Measurements from ENCODE around the gene MTHFSD. TPM values are rescaled to one million over a fixed set of nuclear protein-coding genes. Genes with fewer than 3 reads are reported as not detected.

The MTHFSD gene
- polyA plus RNA-seq, 1 donor (not counting 4 experiments of a cell fraction or from before 2014, with no cell fraction given): 14.7 TPM

- no peak for TF ChIP-seq CTCF (optimal IDR thresholded peaks at IDR 0.05 in 1 of 3, IDR thresholded peaks at IDR 0.05 in 1 of 3, conservative IDR thresholded peaks at IDR 0.05 in 1 of 3; ENCODE audit: extremely low read depth in 1 of 3, insufficient read depth in 2 of 3, low read length in 3 of 3)
- no peak for TF ChIP-seq EZH2 (IDR thresholded peaks at IDR 0.05; ENCODE audit: low read length)
- H2AFZ ChIP-seq (ENCODE audit: control insufficient read depth, low read length): no peak overlapping the region
- no peak overlapping the region for H3K4me2 ChIP-seq (ENCODE audit: control insufficient read depth, extremely low read depth, insufficient read depth, low read depth, low read length)
- H3K79me2 ChIP-seq (ENCODE audit: control insufficient read depth, insufficient read depth, low read length): no peaks in the 10 kb centered on the region
- no peak overlapping the region for H3K9ac ChIP-seq (ENCODE audit: control insufficient read depth, extremely low read depth, insufficient read depth, low read length)
- H3K4me3 ChIP-seq (ENCODE audit: control insufficient read depth in 2 of 3, extremely low read depth in 1 of 3, insufficient read depth in 2 of 3, low read depth in 1 of 3, low read length in 3 of 3): no peak overlapping the region
- H4K20me1 ChIP-seq (ENCODE audit: control insufficient read depth, extremely low read depth, insufficient read depth, low read length): no peaks in the 10 kb centered on the region
- dilution Hi-C loops (cut with MboI; ENCODE audit: extremely low pct_ligation_motif_present, low sequenced_read_pairs): loop anchor here (25.0 kb wide), 1 partner anchor 690 kb away; no protein-coding TSS in a partner anchor
- no peaks in the 10 kb centered on the region for H3K9me3 ChIP-seq (ENCODE audit: control insufficient read depth, low read depth, low read length)
- H3K9me1 ChIP-seq (ENCODE audit: control insufficient read depth, extremely low read depth, insufficient read depth, low read length): no peaks in the 10 kb centered on the region
- no peaks in the 10 kb centered on the region for H3K36me3 ChIP-seq (ENCODE audit: control insufficient read depth in 2 of 2, extremely low read depth in 1 of 2, insufficient read depth in 2 of 2, low read length in 2 of 2)
- H3K4me1 ChIP-seq (ENCODE audit: control insufficient read depth, extremely low read depth, insufficient read depth, low read length): peaks cover 12% of the 10 kb centered on the region
- no peak for DNase-seq (ENCODE audit: low read depth, low spot score)
- no peak for FAIRE-seq
- H3K27ac ChIP-seq (ENCODE audit: control insufficient read depth, insufficient read depth, low read length): no peak overlapping the region
- peaks cover 63% of the 10 kb centered on the region for H3K27me3 ChIP-seq (ENCODE audit: control insufficient read depth, extremely low read depth, insufficient read depth, low read length)
These were observed 17.0 kb upstream of the MTHFSD start for GRCh38 chr16:86572041-86572521.

GRCh38 chr16:86571530-86571915 lies 16.5 kb upstream of the MTHFSD start:
- H3K79me2 ChIP-seq (ENCODE audit: control insufficient read depth, insufficient read depth, low read length): no peaks in the 10 kb centered on the region
- DNase-seq (ENCODE audit: low read depth, low spot score) (no peak), FAIRE-seq (no peak)
- no peaks in the 10 kb centered on the region for H3K9me1 ChIP-seq (ENCODE audit: control insufficient read depth, extremely low read depth, insufficient read depth, low read length)
- H4K20me1 ChIP-seq (ENCODE audit: control insufficient read depth, extremely low read depth, insufficient read depth, low read length): no peaks in the 10 kb centered on the region
- H3K9me3 ChIP-seq (ENCODE audit: control insufficient read depth, low read depth, low read length): no peaks in the 10 kb centered on the region
- H3K4me3 ChIP-seq (ENCODE audit: control insufficient read depth in 2 of 3, extremely low read depth in 1 of 3, insufficient read depth in 2 of 3, low read depth in 1 of 3, low read length in 3 of 3): no peak overlapping the region
- dilution Hi-C loops (cut with MboI; ENCODE audit: extremely low pct_ligation_motif_present, low sequenced_read_pairs): loop anchor here (25.0 kb wide), 1 partner anchor 691 kb away; no protein-coding TSS in a partner anchor
- no peak overlapping the region for H3K9ac ChIP-seq (ENCODE audit: control insufficient read depth, extremely low read depth, insufficient read depth, low read length)
- H3K4me1 ChIP-seq (ENCODE audit: control insufficient read depth, extremely low read depth, insufficient read depth, low read length): peaks cover 7% of the 10 kb centered on the region
- H2AFZ ChIP-seq (ENCODE audit: control insufficient read depth, low read length): no peak overlapping the region
- H3K27me3 ChIP-seq (ENCODE audit: control insufficient read depth, extremely low read depth, insufficient read depth, low read length): peaks cover 69% of the 10 kb centered on the region
- H3K36me3 ChIP-seq (ENCODE audit: control insufficient read depth in 2 of 2, extremely low read depth in 1 of 2, insufficient read depth in 2 of 2, low read length in 2 of 2): no peaks in the 10 kb centered on the region
- H3K27ac ChIP-seq (ENCODE audit: control insufficient read depth, insufficient read depth, low read length): no peak overlapping the region
- TF ChIP-seq CTCF (optimal IDR thresholded peaks at IDR 0.05 in 1 of 3, IDR thresholded peaks at IDR 0.05 in 1 of 3, conservative IDR thresholded peaks at IDR 0.05 in 1 of 3; ENCODE audit: extremely low read depth in 1 of 3, insufficient read depth in 2 of 3, low read length in 3 of 3): no peak
- TF ChIP-seq EZH2 (IDR thresholded peaks at IDR 0.05; ENCODE audit: low read length): no peak
- H3K4me2 ChIP-seq (ENCODE audit: control insufficient read depth, extremely low read depth, insufficient read depth, low read depth, low read length): no peak overlapping the region
